Ovary (tissue), 9 donors: Measurements from ENCODE around the gene GSTA2. TPM values are rescaled to one million over a fixed set of nuclear protein-coding genes. Genes with fewer than 3 reads are reported as not detected.
"Not testable (repeated sequence)": the region's sequence is repeated elsewhere in the genome, so short reads cannot be mapped to it uniquely, and the experiment has no call there.

Experiments
- DNase-seq, 5 donors: peaks; one replicate each; pipeline ENCODE4 v3.0.0-alpha.2; 2019 to 2020
- H3K27ac ChIP-seq, 2 donors: fragments of 200-600 bp; one replicate each; pipeline versions ENCODE4 v1.5.1 to v1.8.0; 2019 to 2022
- H3K27me3 ChIP-seq: fragments of 200-600 bp; one replicate; pipeline ENCODE4 v1.8.0; 2022
- H3K36me3 ChIP-seq: fragments of 200-600 bp; sonication (generic); one replicate; pipeline ENCODE4 v1.5.1; 2019
- H3K4me1 ChIP-seq: one replicate; pipeline ENCODE4 v1.8.1; 2013; ENCODE audit warnings: mild to moderate bottlenecking, moderate library complexity; ENCODE audit not compliant: insufficient read depth
- H3K4me3 ChIP-seq: fragments of 200-600 bp; sonication (generic); one replicate; pipeline ENCODE4 v1.5.1; 2017
- H3K9me3 ChIP-seq, 2 donors: fragments of 200-600 bp in 1 of 2; sonication (generic) in 1 of 2; one replicate each; pipeline versions ENCODE4 v1.5.1 to v1.8.1; 2013 to 2019; ENCODE audit warnings: mild to moderate bottlenecking in 1 of 2, moderate library complexity in 1 of 2
- CTCF ChIP-seq, 3 donors: fragments of 450-650 bp in 2 of 3; fragments of 200-600 bp in 1 of 3; IDR thresholded peaks; one replicate each; pipeline versions ENCODE4 v1.5.1 to v1.8.0; 2016 to 2022; ENCODE audit warnings: antibody characterized with exemption in 3 of 3, mild to moderate bottlenecking in 1 of 3
- EP300 ChIP-seq: sonication (generic); formaldehyde crosslinking; IDR thresholded peaks from one replicate; pipeline ENCODE4 v1.6.1; 2017; ENCODE audit warnings: antibody characterized with exemption
- POLR2A ChIP-seq: fragments of 450-650 bp; IDR thresholded peaks from one replicate; pipeline ENCODE4 v1.6.1; 2017; ENCODE audit warnings: antibody characterized with exemption, mild to moderate bottlenecking, moderate library complexity
- WGBS, 3 donors: extraction: QIAGEN DNeasy Blood & Tissue Kit in 1 of 3; methylation state at CpG; one replicate each; pipeline versions ENCODE4 v1.1.5 to v1.1.7; 2013 to 2017; 5-methylcytosine and 5-hydroxymethylcytosine counted together
- intact Hi-C, 4 donors: fragments of 100-400 bp; cut with DNase I; formaldehyde crosslinking; loops; one replicate each; pipeline versions ENCODE4 v1.11.0 to v1.15.1; 2022 to 2023
- polyA plus RNA-seq, 2 donors: library from polyadenylated mRNA; stranded (reverse); fragments of 200-250 nt in 1 of 2; fragments of 350-450 nt in 1 of 2; fragmentation: Illumina TruSeq in 1 of 2; extraction: RNeasy Lipid Tissue Mini Kit (QIAGEN cat#74804) in 1 of 2; gene quantifications; one replicate each; pipeline ENCODE4 v1.2.3, GENCODE V29; 2013 to 2014
- total RNA-seq, 7 donors: library from RNA; depleted of rRNA in 2 of 7; stranded (reverse); fragments of >200 nt in 2 of 7; fragmentation: NEBNext Ultra II Directional in 3 of 7; extraction: Animal tissue kit (Norgen Biotek cat#: 25700) in 3 of 7; gene quantifications; one replicate each; pipeline versions ENCODE4 v1.1.0 to v1.2.4, GENCODE V29; 2016 to 2023
- donor health status: DM: no; HTN: no; CAD: no; lungs with moderate emphysema.
- donor health status: DM: no; HTN: no; CAD: no.
- donor health status: Bipolar disorder and iron deficiency.
- donor health status: DM: yes; HTN: yes; CAD: no.
- donor health status: DM: no; HTN: no; CAD: no.
- donor health status: DM: yes; HTN: yes; CAD: no.

The GSTA2 gene
- total and polyA plus RNA-seq, 9 donors: 0.46 to 2.0 (median 0.54) TPM; not detected in 4

GRCh38 chr6:52787917-52788316 is 24.6 kb upstream of the GSTA2 start:
- Histone ChIP-seq H3K27me3 (no peaks in the 10 kb centered on the region), H3K4me3 (no peak overlapping the region), H3K27ac (no peak overlapping the region), H3K4me1 (no peaks in the 10 kb centered on the region), H3K9me3 (no peaks in the 10 kb centered on the region), H3K36me3 (no peaks in the 10 kb centered on the region)
- intact Hi-C loops: loop anchor here in 2 of 4 donors (2.0 to 5.0 kb wide), 2 partner anchors 37 to 39 kb away; no protein-coding TSS in a partner anchor
- TF ChIP-seq EP300: no peak
- 43 to 59% (median 49%) methylated on average over 3 of the region's 3 CpGs for WGBS, 3 donors
- DNase-seq: no peak

- Histone ChIP-seq H3K36me3 (no peaks in the 10 kb centered on the region), H3K27me3 (no peaks in the 10 kb centered on the region), H3K27ac (no peak overlapping the region), H3K4me3 (no peak overlapping the region), H3K9me3 (no peaks in the 10 kb centered on the region), H3K4me1 (no peaks in the 10 kb centered on the region)
- intact Hi-C loops: loop anchor here in 2 of 4 donors (2.0 to 5.0 kb wide), 2 partner anchors 38 to 41 kb away; no protein-coding TSS in a partner anchor
- WGBS, 3 donors: 96 to 99% (median 98%) methylated on average over 24 of the region's 24 CpGs
- TF ChIP-seq POLR2A (no peak), EP300 (no peak), CTCF (IDR thresholded peaks at IDR 0.05) (no peak)
- DNase-seq: no peak
These were observed 23.1 kb upstream of the GSTA2 start for GRCh38 chr6:52786249-52786956.

GRCh38 chr6:52782696-52783274 is 19.5 kb upstream of the GSTA2 start:
- intact Hi-C loops, H3K36me3 ChIP-seq, H3K4me1 ChIP-seq, H3K27me3 ChIP-seq, H3K27ac ChIP-seq, DNase-seq, H3K4me3 ChIP-seq, H3K9me3 ChIP-seq: not testable (repeated sequence)
- WGBS, 3 donors: 30 to 62% (median 38%) methylated on average over 3 of the region's 3 CpGs

GRCh38 chr6:52782209-52782608 is 18.9 kb upstream of the GSTA2 start:
- H3K36me3 ChIP-seq, H3K4me3 ChIP-seq, DNase-seq, H3K27ac ChIP-seq, H3K9me3 ChIP-seq, intact Hi-C loops, H3K4me1 ChIP-seq, H3K27me3 ChIP-seq: not testable (repeated sequence)

- 49 to 63% (median 56%) methylated on average over 1 of the region's 1 CpG for WGBS, 3 donors
- no peaks in the 10 kb centered on the region for H3K36me3 ChIP-seq
- H3K4me3 ChIP-seq: no peak overlapping the region
- no peak for TF ChIP-seq EP300
- TF ChIP-seq CTCF (IDR thresholded peaks at IDR 0.05): no peak
- no peak for TF ChIP-seq POLR2A
- no peaks in the 10 kb centered on the region for H3K4me1 ChIP-seq
- intact Hi-C loops: no loop called here
- H3K27ac ChIP-seq: no peak overlapping the region
- no peak for DNase-seq
- no peaks in the 10 kb centered on the region for H3K9me3 ChIP-seq
- H3K27me3 ChIP-seq: no peaks in the 10 kb centered on the region
These were observed 16.0 kb upstream of the GSTA2 start for GRCh38 chr6:52779237-52779636.

- H3K4me3 ChIP-seq, H3K27ac ChIP-seq, H3K9me3 ChIP-seq, H3K27me3 ChIP-seq, intact Hi-C loops, DNase-seq, H3K4me1 ChIP-seq, H3K36me3 ChIP-seq: not testable (repeated sequence)
- WGBS, 3 donors: 89 to 92% (median 90%) methylated on average over 9 of the region's 9 CpGs
These were observed 13.6 kb upstream of the GSTA2 start for GRCh38 chr6:52776711-52777351.

GRCh38 chr6:52769399-52769798 is 6.1 kb upstream of the GSTA2 start:
- DNase-seq, H3K27me3 ChIP-seq, H3K4me3 ChIP-seq, H3K9me3 ChIP-seq, H3K4me1 ChIP-seq, H3K27ac ChIP-seq, intact Hi-C loops, H3K36me3 ChIP-seq: not testable (repeated sequence)
- whole genome bisulfite sequencing, 3 donors: 79 to 83% (median 82%) methylated on average over 4 of the region's 4 CpGs

- H3K4me1 ChIP-seq, H3K9me3 ChIP-seq, H3K27ac ChIP-seq, H3K36me3 ChIP-seq, DNase-seq, intact Hi-C loops, H3K4me3 ChIP-seq, H3K27me3 ChIP-seq: not testable (repeated sequence)
These were observed 4.4 kb upstream of the GSTA2 start for GRCh38 chr6:52767658-52768057.

- H3K4me1 ChIP-seq, H3K27ac ChIP-seq, H3K4me3 ChIP-seq, H3K36me3 ChIP-seq, H3K9me3 ChIP-seq, DNase-seq, H3K27me3 ChIP-seq, intact Hi-C loops: not testable (repeated sequence)
- 69 to 79% (median 75%) methylated on average over 6 to 7 of the region's 7 CpGs for WGBS, 3 donors
These were observed 1.4 kb downstream of the GSTA2 start for GRCh38 chr6:52761673-52762491.
